Measurements from ENCODE around the gene NPLOC4. TPM values are rescaled to one million over a fixed set of nuclear protein-coding genes. Genes with fewer than 3 reads are reported as not detected.

The NPLOC4 gene
- total and polyA plus RNA-seq, 9 of the 15 experiments (the other 6 are each of a cell fraction or from before 2014, with no cell fraction given) = 1.5 to 116 (median 64.5) TPM

DNA sequence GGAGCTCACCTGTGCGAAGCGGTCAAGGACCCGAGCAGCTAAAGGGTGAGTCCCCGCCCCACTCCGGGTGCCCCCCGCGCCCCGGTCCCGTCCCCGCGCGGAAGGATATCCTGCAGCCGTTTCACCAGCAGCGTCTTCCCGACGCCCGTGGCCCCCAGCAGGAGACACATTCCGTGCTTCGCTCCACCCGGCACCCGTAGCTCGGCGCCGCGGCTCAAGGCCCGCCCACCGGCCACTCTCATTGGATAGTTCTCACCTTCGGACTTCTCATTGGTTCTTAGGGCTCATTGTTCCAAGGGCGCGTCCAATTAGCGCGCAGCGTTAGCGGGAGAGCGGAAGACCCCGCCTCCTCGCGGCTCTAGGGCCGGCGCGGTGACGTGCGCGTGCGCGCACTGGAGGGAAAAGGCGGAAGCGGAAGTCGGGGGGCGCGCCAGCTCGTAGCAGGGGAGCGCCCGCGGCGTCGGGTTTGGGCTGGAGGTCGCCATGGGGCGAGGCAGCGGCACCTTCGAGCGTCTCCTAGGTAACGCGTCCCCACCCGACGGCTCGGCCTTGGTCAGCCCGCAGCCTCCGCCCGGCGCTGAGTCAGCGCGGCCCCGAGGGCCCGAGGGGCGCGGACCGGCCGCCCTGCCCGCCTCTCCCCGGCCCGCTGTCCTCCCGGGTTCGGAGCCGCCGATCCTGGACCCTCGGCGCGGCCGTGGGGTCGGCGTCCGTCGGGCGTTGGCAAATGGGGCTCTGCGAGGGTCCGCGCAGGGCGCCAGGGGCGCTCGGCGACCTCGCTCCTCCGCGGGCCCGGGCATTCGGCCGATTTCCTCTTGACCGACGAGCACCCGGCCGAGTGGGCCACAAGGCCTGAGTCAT, 46.9 kb upstream of the NPLOC4 start, which contains the start of the genes ARL16 and HGS (continued):
- TF ChIP-seq ARID4B (CRISPR knock-in tag; IDR thresholded peaks at IDR 0.05) (peak; percentile 33), KLF10 (CRISPR knock-in tag; IDR thresholded peaks at IDR 0.05) (no peak), ZNF583 (CRISPR knock-in tag; IDR thresholded peaks at IDR 0.05) (0 out of 2 replicates have a peak, but pooled peaks have one; percentile 70), STAT6 (CRISPR knock-in tag; IDR thresholded peaks at IDR 0.05) (no peak), JUN (IDR thresholded peaks at IDR 0.05; ENCODE audit: borderline replicate concordance, low read depth, low read length) (0 out of 2 replicates have a peak, but pooled peaks have one; percentile 13), JUN (CRISPR knock-in tag; IDR thresholded peaks at IDR 0.05; ENCODE audit: borderline replicate concordance) (no peak), TBP (optimal IDR thresholded peaks at IDR 0.05; ENCODE audit: low read depth, low read length) (peak; percentile 58), MAFG (tag; conservative IDR thresholded peaks at IDR 0.05) (no peak), ESRRA (IDR thresholded peaks at IDR 0.05; ENCODE audit: borderline replicate concordance, low read depth) (0 out of 2 replicates have a peak, but pooled peaks have one; percentile 49), RCOR1 (IDR thresholded peaks at IDR 0.05; ENCODE audit: borderline replicate concordance in 1 of 2, low read depth in 2 of 2, low read length in 2 of 2) (no peak), SMAD4 (CRISPR knock-in tag; conservative IDR thresholded peaks at IDR 0.05) (no peak), TCF15 (CRISPR knock-in tag; IDR thresholded peaks at IDR 0.05) (no peak), ZNF668 (CRISPR knock-in tag; IDR thresholded peaks at IDR 0.05) (no peak), NBN (IDR thresholded peaks at IDR 0.05; ENCODE audit: low read depth) (no peak), ATF7 (IDR thresholded peaks at IDR 0.05) (peak; percentile 89), FOXK2 (conservative IDR thresholded peaks at IDR 0.05 in 1 of 2, IDR thresholded peaks at IDR 0.05 in 1 of 2; ENCODE audit: low read depth in 2 of 2) (peak; percentile 29 to 45; a peak in 1 of 4 replicates)
- TF ChIP-seq, protein P1, sequence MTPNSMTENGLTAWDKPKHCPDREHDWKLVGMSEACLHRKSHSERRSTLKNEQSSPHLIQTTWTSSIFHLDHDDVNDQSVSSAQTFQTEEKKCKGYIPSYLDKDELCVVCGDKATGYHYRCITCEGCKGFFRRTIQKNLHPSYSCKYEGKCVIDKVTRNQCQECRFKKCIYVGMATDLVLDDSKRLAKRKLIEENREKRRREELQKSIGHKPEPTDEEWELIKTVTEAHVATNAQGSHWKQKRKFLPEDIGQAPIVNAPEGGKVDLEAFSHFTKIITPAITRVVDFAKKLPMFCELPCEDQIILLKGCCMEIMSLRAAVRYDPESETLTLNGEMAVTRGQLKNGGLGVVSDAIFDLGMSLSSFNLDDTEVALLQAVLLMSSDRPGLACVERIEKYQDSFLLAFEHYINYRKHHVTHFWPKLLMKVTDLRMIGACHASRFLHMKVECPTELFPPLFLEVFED (CRISPR knock-in tag; conservative IDR thresholded peaks at IDR 0.05) = no peak

All from K562 (cell line).